HepG2 (cell line): Measurements from ENCODE around the gene SCYGR8. TPM values are rescaled to one million over a fixed set of nuclear protein-coding genes. Genes with fewer than 3 reads are reported as not detected.

Experiments
- ATAC-seq: fragments of 200-7000 bp; cut with Tn5 transposase; 3 replicates; pipeline ENCODE4 v1.9.1; 2020; ENCODE audit warnings: mild to moderate bottlenecking, moderate library complexity
- BruUV-seq: library from RNA; stranded (reverse); fragments of 400-500 nt; replicated peaks from 2 replicates; lab custom pipeline; 2021; lab: Mats Ljungman, UMichigan
- CTCF ChIA-PET: fragments of 300-600 bp; formaldehyde crosslinking; extraction: SDS; loops from one replicate; lab custom pipeline; 2021; ENCODE audit warnings: low total read pairs, inconsistent platforms, low intra/inter-chr PET ratio; lab: Yijun Ruan, JAX
- POLR2A ChIA-PET: fragments of 350-600 bp; sonication (Branson Sonifier 250); formaldehyde crosslinking; loops from one replicate; lab custom pipeline; 2020; ENCODE audit warnings: antibody characterized with exemption, inconsistent platforms; lab: Yijun Ruan, JAX
- DNase-seq: peaks from one replicate; pipeline ENCODE4 v3.0.0-alpha.2; 2015; ENCODE audit warnings: low spot score
- FAIRE-seq: peaks from 3 replicates; lab custom pipeline; 2011; peaks lifted over from hg19 to GRCh38; lab: Jason Lieb, UNC
- H2AFZ ChIP-seq: one replicate; pipeline ENCODE4 v1.6.1; 2011; ENCODE audit warnings: low read length, inconsistent platforms
- H3K27ac ChIP-seq: fragments of 300-600 bp; 3 replicates; pipeline ENCODE4 v1.8.0; 2011; ENCODE audit warnings: mixed run types, mild to moderate bottlenecking, mixed read lengths, low read length, inconsistent platforms; ENCODE audit not compliant: insufficient read depth; ENCODE audit errors: extremely low read length
- H3K27me3 ChIP-seq, 2 experiments: fragments of 200-600 bp in 1 of 2; 2 replicates in 1 of 2; 3 replicates in 1 of 2; pipeline versions ENCODE4 v1.6.0 to v1.8.0; 2011; ENCODE audit warnings: low read length in 2 of 2, mild to moderate bottlenecking in 2 of 2, moderate library complexity in 2 of 2, inconsistent platforms in 1 of 2; ENCODE audit not compliant: insufficient read depth in 2 of 2, control insufficient read depth in 1 of 2
- H3K36me3 ChIP-seq, 2 experiments: fragments of 200-600 bp in 1 of 2; replicated peaks in 1 of 2; 2 replicates in 1 of 2; 3 replicates in 1 of 2; pipeline versions ENCODE4 v1.5.1 to v1.8.0; 2011; ENCODE audit warnings: low read length in 2 of 2, inconsistent platforms in 1 of 2; ENCODE audit not compliant: insufficient read depth in 2 of 2, control insufficient read depth in 1 of 2
- H3K4me1 ChIP-seq: 2 replicates; pipeline ENCODE4 v1.5.1; 2012; ENCODE audit warnings: low read length, inconsistent platforms; ENCODE audit not compliant: insufficient read depth
- H3K4me2 ChIP-seq: 2 replicates; pipeline ENCODE4 v1.6.0; 2011; ENCODE audit warnings: low read depth, low read length, inconsistent platforms
- H3K4me3 ChIP-seq, 3 experiments: fragments of 200-600 bp in 1 of 3; sonication (generic), shearing (Covaris generic) in 1 of 3; replicated peaks in 1 of 3; 2 replicates each; pipeline ENCODE4 v1.5.1; 2011 to 2016; ENCODE audit warnings: low read length in 3 of 3, inconsistent platforms in 2 of 3, low read depth in 2 of 3, mild to moderate bottlenecking in 2 of 3, control low read depth in 1 of 3, mixed read lengths in 1 of 3; ENCODE audit not compliant: insufficient read depth in 1 of 3
- H3K79me2 ChIP-seq: one replicate; pipeline ENCODE4 v1.6.1; 2011; ENCODE audit warnings: low read length, inconsistent platforms; ENCODE audit not compliant: insufficient read depth
- H3K9ac ChIP-seq: 2 replicates; pipeline ENCODE4 v1.6.0; 2011; ENCODE audit warnings: mild to moderate bottlenecking, low read depth, low read length, inconsistent platforms; ENCODE audit not compliant: insufficient read depth
- H3K9me3 ChIP-seq: 2 replicates; pipeline ENCODE4 v1.5.1; 2012; ENCODE audit warnings: mild to moderate bottlenecking, low read length
- H4K20me1 ChIP-seq: 2 replicates; pipeline ENCODE4 v1.6.0; 2011; ENCODE audit warnings: inconsistent platforms, mild to moderate bottlenecking, low read length, moderate library complexity; ENCODE audit not compliant: insufficient read depth
- BORCS8-MEF2B ChIP-seq: sonication (generic); formaldehyde crosslinking; IDR thresholded peaks from 2 replicates; pipeline ENCODE4 v1.8.0; 2022; ENCODE audit warnings: mild to moderate bottlenecking, missing genetic modification reagents
- ESRRA ChIP-seq: sonication (generic); formaldehyde crosslinking; IDR thresholded peaks from 2 replicates; pipeline ENCODE4 v1.5.1; 2020; ENCODE audit warnings: mild to moderate bottlenecking, low read depth, missing genetic modification reagents
- FOXC1 ChIP-seq: sonication (generic); formaldehyde crosslinking; IDR thresholded peaks from 2 replicates; pipeline ENCODE4 v1.8.0; 2022; ENCODE audit warnings: mild to moderate bottlenecking, missing genetic modification reagents, borderline replicate concordance
- GTF2F1 ChIP-seq: fragments of 150-350 bp; IDR thresholded peaks from 2 replicates; pipeline ENCODE4 v1.6.1; 2014; ENCODE audit warnings: low read length
- KLF6 ChIP-seq: IDR thresholded peaks from 2 replicates; pipeline ENCODE4 v1.8.0; 2016; ENCODE audit warnings: missing biosample characterization, missing genetic modification reagents
- MAFF ChIP-seq: IDR thresholded peaks from 2 replicates; pipeline ENCODE4 v1.6.1; 2011; ENCODE audit warnings: low read depth, low read length, improper control_type of control experiment
- MAFK ChIP-seq, 2 experiments: IDR thresholded peaks in 1 of 2; conservative IDR thresholded peaks in 1 of 2; 2 replicates each; pipeline ENCODE4 v1.6.1; 2011; ENCODE audit warnings: improper control_type of control experiment in 2 of 2, low read length in 2 of 2
- SMAD1 ChIP-seq: sonication (generic); formaldehyde crosslinking; IDR thresholded peaks from 2 replicates; pipeline ENCODE4 v1.4.0; 2020; ENCODE audit warnings: missing genetic modification reagents, low read depth, mild to moderate bottlenecking, borderline replicate concordance
- SNRNP70 ChIP-seq: fragments of 200-400 bp; formaldehyde crosslinking; IDR thresholded peaks from 2 replicates; pipeline ENCODE4 v1.6.1; 2017; ENCODE audit warnings: mild to moderate bottlenecking, low read depth, low read length, moderate library complexity
- ZFP37 ChIP-seq: sonication (generic); formaldehyde crosslinking; IDR thresholded peaks from 2 replicates; pipeline ENCODE4 v1.4.0; 2020; ENCODE audit warnings: missing genetic modification reagents, borderline replicate concordance
- ZNF629 ChIP-seq: sonication (generic); formaldehyde crosslinking; conservative IDR thresholded peaks from 2 replicates; pipeline ENCODE4 v1.5.0; 2020; ENCODE audit warnings: missing genetic modification reagents
- ZNF7 ChIP-seq: IDR thresholded peaks from 2 replicates; pipeline ENCODE4 v1.6.1; 2016; ENCODE audit warnings: missing biosample characterization, missing genetic modification reagents
- ZNF792 ChIP-seq: IDR thresholded peaks from 2 replicates; pipeline ENCODE4 v1.6.1; 2016
- WGBS: methylation state at CpG from one replicate; pipeline ENCODE4 v1.1.6; 2017; ENCODE audit warnings: low lambda C conversion rate; 5-methylcytosine and 5-hydroxymethylcytosine counted together
- in situ Hi-C: cut with HindIII; loops from 2 replicates; pipeline ENCODE4 v1.10.0; 2017; ENCODE audit warnings: low pct_unique_long_range_greater_than_20kb; ENCODE audit not compliant: extremely low pct_ligation_motif_present
- intact Hi-C: fragments of 100-400 bp; cut with micrococcal nuclease; formaldehyde crosslinking; loops from one replicate; pipeline ENCODE4 v1.10.0; 2022; ENCODE audit not compliant: unreplicated experiment
- polyA plus RNA-seq, 8 experiments: library from polyadenylated mRNA; depleted of rRNA in 3 of 8; stranded (reverse) in 7 of 8; unstranded in 1 of 8; fragments of >200 nt; fragmentation: Illumina TruSeq in 4 of 8; extraction: Trizol in 4 of 8; gene quantifications; 2 replicates each; pipeline versions ENCODE4 v1.2.1 to v1.2.3, GENCODE V29; 2011 to 2016; ENCODE audit warnings: low read depth in 4 of 8, missing spikeins in 1 of 8, mixed read lengths in 1 of 8; ENCODE audit not compliant: insufficient read depth in 1 of 8
- total RNA-seq, 5 experiments: library from RNA; depleted of rRNA; stranded (reverse); fragments of >200 nt; fragmentation: Illumina TruSeq; extraction: Trizol; gene quantifications; 2 replicates each; pipeline ENCODE4 v1.2.3, GENCODE V29; 2016; ENCODE audit warnings: low read depth in 1 of 5

The SCYGR8 gene
- total and polyA plus RNA-seq, 2 of the 13 experiments (the other 11 are each of a cell fraction or from before 2014, with no cell fraction given), result not detected

- TF ChIP-seq SNRNP70 (no peak), ZFP37 (CRISPR knock-in tag) (no peak), KLF6 (CRISPR knock-in tag) (no peak), BORCS8-MEF2B (CRISPR knock-in tag) (no peak), MAFF (peak; percentile 17; the same call in 1 of the 2 replicates), SMAD1 (CRISPR knock-in tag) (no peak), MAFK (conservative IDR thresholded peaks at IDR 0.05 in 1 of 2, IDR thresholded peaks at IDR 0.05 in 1 of 2; ENCODE audit: low read length in 2 of 2) (0 out of 4 replicates have a peak, but pooled peaks of 1 of the 2 experiments have one; percentile 17), GTF2F1 (no peak), ZNF792 (no peak), ZNF629 (CRISPR knock-in tag) (no peak), ESRRA (no peak), FOXC1 (CRISPR knock-in tag) (no peak), ZNF7 (no peak)
These were observed 42.9 kb downstream of the SCYGR8 start for GRCh38 chr2:227788561-227789018.

More at GRCh38 chr2:227788561-227789018, 42.9 kb downstream of the SCYGR8 start:
- in situ Hi-C loops (no loop called here), intact Hi-C loops (no loop called here)
- ChIA-PET POLR2A (no interaction called here), CTCF (no interaction called here)
- H3K79me2 ChIP-seq, result no peaks in the 10 kb centered on the region
- FAIRE-seq, result no peak
- no peak overlapping the region for H3K4me2 ChIP-seq
- no peak overlapping the region for H3K9ac ChIP-seq
- peaks cover 11% of the 10 kb centered on the region for H3K4me1 ChIP-seq
- no peaks in the 10 kb centered on the region; a peak in 1 of 5 replicates for H3K27me3 ChIP-seq
- no peak overlapping the region for H3K27ac ChIP-seq
- H3K9me3 ChIP-seq, result no peaks in the 10 kb centered on the region
- no TSS peak for BruUV-seq
- H3K4me3 ChIP-seq, result no peak overlapping the region
- no peaks in the 10 kb centered on the region for H3K36me3 ChIP-seq
- H2AFZ ChIP-seq, result no peak overlapping the region
- no peaks in the 10 kb centered on the region for H4K20me1 ChIP-seq
- ATAC-seq, result no peak
- DNase-seq, result no peak
- WGBS, result 69% methylated on average over 4 of the region's 4 CpGs
